GM18517 (cell line): Measurements from ENCODE around the gene TAF11L14.

Experiments
- ATAC-seq: cut with Tn5 transposase; IDR thresholded peaks from one replicate; pipeline ENCODE4 v1.9.1; 2021; ENCODE audit warnings: mild to moderate bottlenecking, moderate library complexity; ENCODE audit not compliant: unreplicated experiment

The TAF11L14 gene

DNA sequence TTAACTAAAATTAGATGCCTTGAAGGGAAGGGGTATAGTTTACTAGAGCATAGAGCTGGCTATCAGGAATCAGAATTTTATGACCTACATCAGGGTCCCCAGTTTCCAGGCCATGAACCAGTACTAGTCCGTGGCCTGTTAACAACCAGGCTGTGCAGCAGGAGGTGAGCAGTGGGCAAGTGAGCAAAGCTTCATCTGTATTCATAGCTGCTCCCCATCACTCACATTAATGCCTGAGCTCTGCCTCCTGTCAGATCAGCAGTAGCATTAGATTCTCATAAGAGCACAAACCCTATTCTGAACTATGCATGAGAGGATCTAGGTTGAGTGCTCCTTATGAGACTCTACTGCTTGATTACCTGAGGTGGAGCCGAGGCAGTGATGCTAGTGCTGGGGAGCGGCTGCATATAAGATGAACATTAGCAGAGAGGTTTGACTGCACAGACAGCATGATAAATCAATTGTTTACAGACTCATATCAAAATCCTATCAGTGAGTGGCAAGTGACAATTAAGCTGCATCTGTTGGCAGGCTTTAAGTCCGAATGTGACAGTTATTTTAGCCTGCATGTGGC lies 44.6 kb downstream of the TAF11L14 start:
- no peak for ATAC-seq

- ATAC-seq: no peak
These were observed 45.4 kb downstream of the TAF11L14 start for GRCh38 chr5:17679597-17680203.

DNA sequence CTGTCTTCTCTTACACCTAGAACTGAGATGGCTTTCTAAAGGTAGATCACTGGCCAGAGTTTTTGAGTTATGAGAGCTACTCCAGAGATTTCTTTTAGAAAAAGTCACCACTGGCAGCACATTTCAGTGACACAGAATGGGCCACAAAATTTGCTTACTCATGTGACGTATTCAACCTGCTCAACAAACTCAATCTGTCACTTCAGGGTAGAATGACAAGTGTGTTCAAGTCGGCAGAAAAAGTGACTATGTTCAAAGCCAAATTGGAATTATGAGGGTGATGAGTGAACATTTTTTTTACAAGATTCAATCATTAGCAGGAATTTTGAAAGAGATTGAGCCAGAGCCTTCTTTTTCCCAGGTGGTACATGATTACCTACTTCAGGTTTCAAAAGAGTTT lies 46.5 kb downstream of the TAF11L14 start:
- ATAC-seq: no peak
